Trophoblast cell (in vitro differentiated cells and primary cell): ENCODE data around the gene EXOC3L2.

Experiments
- DNase-seq, 2 donors: peaks; one replicate each; pipeline ENCODE4 v3.0.0-alpha.2; 2016
- H2AFZ ChIP-seq: 2 replicates; pipeline ENCODE4 v1.6.1; 2013; ENCODE audit warnings: low read length, moderate library complexity, mild to moderate bottlenecking; ENCODE audit not compliant: insufficient read depth, poor library complexity
- H2AK5ac ChIP-seq: 2 replicates; pipeline ENCODE4 v1.6.1; 2013; ENCODE audit warnings: mild to moderate bottlenecking, low read length
- H2BK120ac ChIP-seq: 2 replicates; pipeline ENCODE4 v1.6.1; 2013; ENCODE audit warnings: low read length, mild to moderate bottlenecking, moderate library complexity; ENCODE audit not compliant: insufficient read depth, poor library complexity
- H2BK12ac ChIP-seq: 2 replicates; pipeline ENCODE4 v1.6.1; 2013; ENCODE audit warnings: mild to moderate bottlenecking, low read length, moderate library complexity
- H2BK5ac ChIP-seq: 2 replicates; pipeline ENCODE4 v1.6.1; 2013; ENCODE audit warnings: low read length, low read depth, moderate library complexity, mild to moderate bottlenecking; ENCODE audit not compliant: poor library complexity
- H3K14ac ChIP-seq: 2 replicates; pipeline ENCODE4 v1.6.1; 2013; ENCODE audit warnings: mild to moderate bottlenecking, low read length
- H3K18ac ChIP-seq: 2 replicates; pipeline ENCODE4 v1.6.1; 2013; ENCODE audit warnings: mild to moderate bottlenecking, low read length
- H3K23ac ChIP-seq: 2 replicates; pipeline ENCODE4 v1.6.1; 2013; ENCODE audit warnings: low read length
- H3K27ac ChIP-seq: 2 replicates; pipeline ENCODE4 v1.5.1; 2013; ENCODE audit warnings: low read depth, mild to moderate bottlenecking, inconsistent platforms, low read length, moderate library complexity
- H3K27me3 ChIP-seq: 2 replicates; pipeline ENCODE4 v1.6.1; 2013; ENCODE audit warnings: inconsistent platforms, mild to moderate bottlenecking, low read length, moderate library complexity; ENCODE audit not compliant: insufficient read depth
- H3K36me3 ChIP-seq, 2 experiments: 1 replicate in 1 of 2; 2 replicates in 1 of 2; pipeline ENCODE4 v1.6.1; 2013; ENCODE audit warnings: low read length in 2 of 2, mild to moderate bottlenecking in 2 of 2, moderate library complexity in 1 of 2; ENCODE audit not compliant: insufficient read depth in 2 of 2, control insufficient read depth in 1 of 2
- H3K4ac ChIP-seq: 2 replicates; pipeline ENCODE4 v1.6.1; 2013; ENCODE audit warnings: low read depth, mild to moderate bottlenecking, low read length, moderate library complexity
- H3K4me1 ChIP-seq, 2 experiments: 1 replicate in 1 of 2; 2 replicates in 1 of 2; pipeline ENCODE4 v1.6.1; 2013; ENCODE audit warnings: low read length in 2 of 2, mild to moderate bottlenecking in 2 of 2, moderate library complexity in 1 of 2; ENCODE audit not compliant: insufficient read depth in 2 of 2, control insufficient read depth in 1 of 2
- H3K4me2 ChIP-seq: 2 replicates; pipeline ENCODE4 v1.6.1; 2013; ENCODE audit warnings: inconsistent platforms, mild to moderate bottlenecking, low read length, moderate library complexity
- H3K4me3 ChIP-seq: 2 replicates; pipeline ENCODE4 v1.5.1; 2013; ENCODE audit warnings: mild to moderate bottlenecking, low read depth, low read length, inconsistent platforms
- H3K79me1 ChIP-seq: one replicate; pipeline ENCODE4 v1.6.1; 2013; ENCODE audit warnings: low read length
- H3K79me2 ChIP-seq: 2 replicates; pipeline ENCODE4 v1.6.1; 2013; ENCODE audit warnings: low read length, mild to moderate bottlenecking; ENCODE audit not compliant: control insufficient read depth, insufficient read depth, poor library complexity
- H3K9ac ChIP-seq: 2 replicates; pipeline ENCODE4 v1.6.1; 2013; ENCODE audit warnings: mild to moderate bottlenecking, low read length
- H3K9me3 ChIP-seq: 2 replicates; pipeline ENCODE4 v1.6.1; 2013; ENCODE audit warnings: low read depth, mild to moderate bottlenecking, control low read depth, inconsistent platforms, low read length; ENCODE audit not compliant: insufficient read depth
- H4K12ac ChIP-seq: 2 replicates; pipeline ENCODE4 v1.6.1; 2013; ENCODE audit warnings: low read depth, mild to moderate bottlenecking, low read length, moderate library complexity
- H4K8ac ChIP-seq: 2 replicates; pipeline ENCODE4 v1.6.1; 2013; ENCODE audit warnings: low read depth, mild to moderate bottlenecking, low read length, moderate library complexity
- H4K91ac ChIP-seq: one replicate; pipeline ENCODE4 v1.6.1; 2013; ENCODE audit warnings: low read depth, mild to moderate bottlenecking, low read length, moderate library complexity
- WGBS: extraction: QIAGEN DNeasy Blood & Tissue Kit; methylation state at CpG from one replicate; pipeline ENCODE4 v1.1.7; 2013; ENCODE audit warnings: missing lambda C conversion rate; ENCODE audit not compliant: insufficient read length, insufficient coverage; ENCODE audit errors: extremely low coverage; 5-methylcytosine and 5-hydroxymethylcytosine counted together

The EXOC3L2 gene

GRCh38 chr19:45172173-45172572 is 73.0 kb downstream of the EXOC3L2 start:
- no CpG with 5 or more reads among the region's 4 CpGs for WGBS
- H4K91ac ChIP-seq: no peak overlapping the region
- H2AFZ ChIP-seq: no peak overlapping the region

GRCh38 chr19:45171211-45171623 is 74.0 kb downstream of the EXOC3L2 start:
- H3K36me3 ChIP-seq: no peaks in the 10 kb centered on the region
- no peak overlapping the region for H3K14ac ChIP-seq
- H4K8ac ChIP-seq: no peak overlapping the region
- no peak overlapping the region for H3K23ac ChIP-seq
- H2BK120ac ChIP-seq: no peak overlapping the region
- H2AK5ac ChIP-seq: no peak overlapping the region
- no peak overlapping the region for H3K9ac ChIP-seq
- DNase-seq: peak in 1 of 2 donors; percentile 78
- peaks cover 2% of the 10 kb centered on the region for H3K9me3 ChIP-seq
- H4K12ac ChIP-seq: no peak overlapping the region
- no peak overlapping the region for H3K18ac ChIP-seq
- no peak overlapping the region for H3K4ac ChIP-seq
- H3K4me1 ChIP-seq: no peaks in the 10 kb centered on the region
- H4K91ac ChIP-seq: no peak overlapping the region
- no peaks in the 10 kb centered on the region for H3K79me2 ChIP-seq
- no peak overlapping the region for H2AFZ ChIP-seq
- no peak overlapping the region for H3K27ac ChIP-seq
- WGBS: no CpG with 5 or more reads among the region's 7 CpGs
- no peak overlapping the region for H3K4me2 ChIP-seq
- H3K79me1 ChIP-seq: no peaks in the 10 kb centered on the region
- no peak overlapping the region for H3K4me3 ChIP-seq
- H3K27me3 ChIP-seq: no peaks in the 10 kb centered on the region
- no peak overlapping the region for H2BK5ac ChIP-seq
- H2BK12ac ChIP-seq: no peak overlapping the region

More at GRCh38 chr19:45172173-45172572, 73.0 kb downstream of the EXOC3L2 start:
- H3K27ac ChIP-seq: no peak overlapping the region
- no peaks in the 10 kb centered on the region for H3K79me1 ChIP-seq
- H3K9ac ChIP-seq: no peak overlapping the region
- no peak overlapping the region for H2BK5ac ChIP-seq
- no peak overlapping the region for H4K8ac ChIP-seq
- no peak overlapping the region for H3K4ac ChIP-seq
- H3K9me3 ChIP-seq: peaks cover 2% of the 10 kb centered on the region
- no peaks in the 10 kb centered on the region for H3K4me1 ChIP-seq
- no peaks in the 10 kb centered on the region for H3K27me3 ChIP-seq
- no peak overlapping the region for H3K18ac ChIP-seq
- H3K4me2 ChIP-seq: no peak overlapping the region
- no peaks in the 10 kb centered on the region for H3K36me3 ChIP-seq
- no peak overlapping the region for H3K14ac ChIP-seq
- H2AK5ac ChIP-seq: no peak overlapping the region
- no peaks in the 10 kb centered on the region for H3K79me2 ChIP-seq
- H2BK12ac ChIP-seq: no peak overlapping the region
- DNase-seq: no peak
- no peak overlapping the region for H2BK120ac ChIP-seq
- H3K4me3 ChIP-seq: no peak overlapping the region
- no peak overlapping the region for H3K23ac ChIP-seq
- H4K12ac ChIP-seq: no peak overlapping the region

GRCh38 chr19:45170146-45171106 is 74.8 kb downstream of the EXOC3L2 start:
- Histone ChIP-seq H3K9ac (no peak overlapping the region), H3K4me3 (no peak overlapping the region), H2AK5ac (no peak overlapping the region), H3K36me3 (no peaks in the 10 kb centered on the region), H4K8ac (no peak overlapping the region), H3K79me2 (no peaks in the 10 kb centered on the region), H3K79me1 (no peaks in the 10 kb centered on the region), H3K4me2 (no peak overlapping the region), H4K12ac (no peak overlapping the region), H3K27me3 (no peaks in the 10 kb centered on the region), H2BK120ac (no peak overlapping the region), H3K9me3 (peaks cover 2% of the 10 kb centered on the region), H3K27ac (no peak overlapping the region), H3K4ac (no peak overlapping the region), H2AFZ (no peak overlapping the region), H4K91ac (no peak overlapping the region), H3K4me1 (no peaks in the 10 kb centered on the region), H3K18ac (no peak overlapping the region), H2BK5ac (no peak overlapping the region), H3K23ac (no peak overlapping the region), H2BK12ac (no peak overlapping the region), H3K14ac (no peak overlapping the region)
- DNase-seq: peak in 1 of 2 donors; percentile 66
- no CpG with 5 or more reads among the region's 21 CpGs for WGBS

GRCh38 chr19:45169602-45170001 is 75.6 kb downstream of the EXOC3L2 start:
- no CpG with 5 or more reads among the region's 10 CpGs for WGBS
- Histone ChIP-seq H4K8ac (no peak overlapping the region), H3K9me3 (peaks cover 2% of the 10 kb centered on the region), H3K36me3 (no peaks in the 10 kb centered on the region), H3K4me3 (no peak overlapping the region), H3K4me2 (no peak overlapping the region), H4K12ac (no peak overlapping the region), H3K4me1 (no peaks in the 10 kb centered on the region), H3K14ac (no peak overlapping the region), H2BK12ac (no peak overlapping the region), H3K4ac (no peak overlapping the region), H3K27me3 (no peaks in the 10 kb centered on the region), H3K18ac (no peak overlapping the region), H3K27ac (no peak overlapping the region), H3K23ac (no peak overlapping the region), H4K91ac (no peak overlapping the region), H3K9ac (no peak overlapping the region), H3K79me2 (no peaks in the 10 kb centered on the region), H3K79me1 (no peaks in the 10 kb centered on the region), H2AK5ac (no peak overlapping the region), H2BK120ac (no peak overlapping the region), H2BK5ac (no peak overlapping the region), H2AFZ (no peak overlapping the region)
- no peak for DNase-seq
